ENCODE results near the gene DCAF15. TPM values are rescaled to one million over a fixed set of nuclear protein-coding genes. Genes with fewer than 3 reads are reported as not detected.
"Not testable (repeated sequence)": the region's sequence is repeated elsewhere in the genome, so short reads cannot be mapped to it uniquely, and the experiment has no call there.

DCAF15 gene, protein sequence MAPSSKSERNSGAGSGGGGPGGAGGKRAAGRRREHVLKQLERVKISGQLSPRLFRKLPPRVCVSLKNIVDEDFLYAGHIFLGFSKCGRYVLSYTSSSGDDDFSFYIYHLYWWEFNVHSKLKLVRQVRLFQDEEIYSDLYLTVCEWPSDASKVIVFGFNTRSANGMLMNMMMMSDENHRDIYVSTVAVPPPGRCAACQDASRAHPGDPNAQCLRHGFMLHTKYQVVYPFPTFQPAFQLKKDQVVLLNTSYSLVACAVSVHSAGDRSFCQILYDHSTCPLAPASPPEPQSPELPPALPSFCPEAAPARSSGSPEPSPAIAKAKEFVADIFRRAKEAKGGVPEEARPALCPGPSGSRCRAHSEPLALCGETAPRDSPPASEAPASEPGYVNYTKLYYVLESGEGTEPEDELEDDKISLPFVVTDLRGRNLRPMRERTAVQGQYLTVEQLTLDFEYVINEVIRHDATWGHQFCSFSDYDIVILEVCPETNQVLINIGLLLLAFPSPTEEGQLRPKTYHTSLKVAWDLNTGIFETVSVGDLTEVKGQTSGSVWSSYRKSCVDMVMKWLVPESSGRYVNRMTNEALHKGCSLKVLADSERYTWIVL
- total RNA-seq (2014; rRNA removed; shearing (Covaris generic); ENCODE audit: low replicate concordance), result 16.8 and 20.3 TPM in 2 replicates

- in situ Hi-C loops (cut with HindIII; ENCODE audit: low pct_unique_long_range_greater_than_20kb, low sequenced_read_pairs), result no loop called here
- DNase-seq (ENCODE audit: low read depth), result peak; percentile 99
These were observed at the start of gene DCAF15 for GRCh38 chr19:13952154-13952930. Gene DCAF15 (plus strand): TSS chr19:13952509. CDS start chr19:13952513, 4 bp downstream.

DNA sequence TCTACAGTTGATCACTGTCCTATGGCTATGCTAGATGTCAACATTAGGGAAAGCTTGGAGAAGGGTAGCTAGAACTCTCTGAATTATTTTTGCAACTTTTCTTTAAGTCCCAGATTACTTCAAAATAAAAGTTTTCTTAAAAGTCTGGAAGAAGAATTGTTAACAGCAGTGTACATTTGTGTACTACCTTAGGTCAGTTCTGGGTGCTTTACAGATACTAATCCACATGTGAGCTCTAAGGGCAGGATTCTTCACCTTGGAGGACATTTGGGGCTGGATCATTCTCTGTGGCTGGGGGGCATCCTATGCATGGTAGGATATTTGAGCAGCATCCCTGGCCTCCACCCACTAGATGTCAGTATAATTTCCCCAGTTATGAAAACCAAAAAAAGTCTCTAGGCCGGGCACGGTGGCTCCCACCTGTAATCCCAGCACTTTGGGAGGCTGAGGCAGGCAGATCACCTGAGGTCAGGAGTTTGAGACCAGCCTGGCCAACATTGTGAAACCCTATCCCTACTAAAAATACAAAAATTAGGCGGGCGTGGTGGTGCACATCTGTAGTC, 49.2 kb upstream of the DCAF15 start:
- DNase-seq (ENCODE audit: low read depth), result no peak
- in situ Hi-C loops (cut with HindIII; ENCODE audit: low pct_unique_long_range_greater_than_20kb, low sequenced_read_pairs), result loop anchor here (25.0 kb wide), 1 partner anchor 184 kb away; the partner anchor contains the start of genes C19orf67 and SAMD1

DNA sequence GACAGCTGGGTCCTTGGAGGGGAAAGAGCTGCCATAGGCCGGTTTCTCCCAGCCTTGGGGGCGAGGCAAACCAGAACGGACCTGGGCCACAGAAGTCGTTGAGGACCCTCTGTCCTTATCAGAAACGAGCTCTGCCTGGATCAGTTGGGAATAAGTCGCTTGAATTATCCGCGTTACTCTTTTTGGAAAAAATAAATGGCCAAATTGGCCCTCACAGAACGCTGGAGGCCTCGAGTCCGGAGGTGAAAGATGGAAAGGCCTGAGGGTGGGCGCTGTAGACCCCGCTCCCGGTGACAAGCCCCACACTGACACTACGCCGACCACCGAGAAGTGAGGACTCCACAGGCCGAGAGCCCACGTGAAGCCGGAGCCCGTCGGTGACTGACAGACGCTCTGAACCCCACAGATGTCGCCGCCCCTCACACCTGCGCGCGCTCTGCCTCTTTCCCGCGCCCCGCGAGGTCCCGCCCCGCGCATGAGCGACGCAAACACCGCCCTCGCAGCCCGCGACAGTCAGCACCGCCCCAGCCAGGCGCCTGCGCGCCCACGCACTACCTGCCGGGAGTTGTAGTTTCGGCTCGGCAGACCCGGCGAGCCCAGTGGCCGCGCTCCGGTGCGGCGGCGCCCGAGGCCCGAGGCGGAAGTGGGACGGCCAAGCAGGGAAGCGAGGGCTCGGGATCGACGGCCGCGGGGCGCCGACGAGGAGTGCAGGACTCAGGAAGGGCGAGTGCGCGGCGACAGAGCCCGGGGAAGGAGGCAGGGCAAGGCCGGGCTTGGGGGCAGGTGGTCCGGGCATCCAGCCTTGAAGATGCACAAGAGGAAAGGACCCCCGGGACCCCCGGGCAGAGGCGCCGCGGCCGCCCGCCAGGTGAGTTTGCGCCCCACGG, 46.4 kb upstream of the DCAF15 start, which contains the start of the genes BRME1 and CC2D1A:
TSS of gene BRME1 (minus strand) at position 484 of the 887 bp plus-strand sequence. CDS start 1,225 bp downstream, outside the sequence.
TSS of gene CC2D1A (plus strand) at position 568 of the 887 bp plus-strand sequence. CDS start at position 809, 241 bp downstream.
- peak; percentile 84 for DNase-seq (ENCODE audit: low read depth)
- in situ Hi-C loops (cut with HindIII; ENCODE audit: low pct_unique_long_range_greater_than_20kb, low sequenced_read_pairs), result loop anchor here (25.0 kb wide), 1 partner anchor 181 kb away; the partner anchor contains the start of genes C19orf67 and SAMD1

DNA sequence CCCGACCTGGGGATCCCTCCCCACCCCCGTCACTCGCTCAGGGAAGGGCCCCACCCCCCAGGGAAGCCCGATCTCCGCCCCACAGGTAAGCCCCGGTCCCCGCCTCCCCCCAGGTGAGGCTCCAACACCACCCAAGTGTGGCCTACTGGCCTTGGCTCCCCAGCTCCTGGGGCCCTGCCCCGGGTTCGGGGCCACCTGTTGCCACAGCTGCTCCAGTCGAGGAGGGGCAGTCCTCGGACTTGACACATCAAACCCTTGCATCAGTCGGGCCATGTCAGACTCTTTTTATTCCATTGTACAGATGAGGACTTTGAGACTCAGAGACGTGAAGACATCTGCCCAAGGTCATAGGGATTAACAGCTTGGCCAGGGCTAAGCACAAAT, 45.8 kb upstream of the DCAF15 start:
- DNase-seq (ENCODE audit: low read depth), result no peak
- in situ Hi-C loops (cut with HindIII; ENCODE audit: low pct_unique_long_range_greater_than_20kb, low sequenced_read_pairs), result loop anchor here (25.0 kb wide), 1 partner anchor 181 kb away; the partner anchor contains the start of genes C19orf67 and SAMD1

DNA sequence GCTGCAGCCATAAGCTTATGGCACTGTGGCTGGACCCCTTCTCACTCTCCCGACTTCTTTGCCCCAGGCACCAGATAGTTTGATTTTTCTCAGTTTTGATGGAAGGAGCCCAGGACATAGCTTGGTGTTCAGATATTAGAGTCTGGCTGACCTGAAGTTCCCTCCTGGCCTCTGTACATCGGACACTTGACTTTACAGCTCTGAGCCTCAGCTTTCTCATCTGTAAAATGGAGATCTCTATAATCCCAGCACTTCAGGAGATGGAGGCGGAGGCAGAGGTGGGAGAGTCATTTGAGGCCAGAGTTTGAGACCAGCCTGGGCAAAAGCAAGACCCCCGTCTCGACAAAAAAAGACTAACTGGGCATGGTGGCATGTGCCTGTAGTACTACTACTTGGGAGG, 45.4 kb upstream of the DCAF15 start:
- in situ Hi-C loops (cut with HindIII; ENCODE audit: low pct_unique_long_range_greater_than_20kb, low sequenced_read_pairs), result loop anchor here (25.0 kb wide), 1 partner anchor 180 kb away; the partner anchor contains the start of genes C19orf67 and SAMD1
- no peak for DNase-seq (ENCODE audit: low read depth)

DNA sequence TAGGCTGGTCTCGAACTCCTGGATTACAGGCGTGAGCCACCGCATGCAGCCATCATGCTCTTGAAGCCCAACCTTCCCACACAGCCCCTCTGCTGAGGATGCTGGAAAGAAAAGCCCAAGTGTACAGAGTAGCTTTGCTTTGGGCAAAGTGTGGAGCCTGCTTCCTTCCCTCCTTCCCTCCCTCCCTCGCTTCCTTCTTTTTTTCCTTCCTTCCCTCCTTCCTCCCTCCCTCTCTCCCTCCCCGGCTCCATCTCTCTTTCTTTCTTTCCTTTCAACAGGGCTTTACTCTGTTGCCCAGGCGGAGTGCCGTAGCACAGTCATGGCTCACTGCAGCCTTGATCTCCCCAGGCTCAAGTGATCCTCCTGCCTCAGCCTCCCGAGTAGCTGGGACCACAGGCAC, 43.6 kb upstream of the DCAF15 start:
- in situ Hi-C loops (cut with HindIII; ENCODE audit: low pct_unique_long_range_greater_than_20kb, low sequenced_read_pairs), result loop anchor here (25.0 kb wide), 1 partner anchor 179 kb away; the partner anchor contains the start of genes C19orf67 and SAMD1

DNA sequence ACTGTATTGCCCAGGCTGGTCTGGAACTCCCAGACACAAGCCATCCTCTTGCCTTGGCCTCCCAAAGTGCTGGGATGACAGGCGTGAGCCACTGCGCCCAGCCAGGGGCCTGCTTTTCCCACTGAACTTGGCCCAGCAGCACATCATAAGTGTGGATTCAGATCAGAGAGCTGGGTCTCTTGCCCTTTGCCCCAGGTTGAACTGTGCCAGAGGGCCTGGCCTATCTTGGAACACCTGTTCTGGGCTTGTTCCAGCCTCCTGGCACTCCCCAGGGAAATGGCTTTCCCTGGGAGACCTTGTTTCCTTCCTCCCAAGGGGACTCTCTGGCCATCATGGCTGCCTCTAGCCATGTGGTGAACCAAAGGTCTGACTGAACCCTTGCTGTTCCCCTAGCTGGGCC, 42.9 kb upstream of the DCAF15 start:
- in situ Hi-C loops (cut with HindIII; ENCODE audit: low pct_unique_long_range_greater_than_20kb, low sequenced_read_pairs), result loop anchor here (25.0 kb wide), 1 partner anchor 178 kb away; the partner anchor contains the start of genes C19orf67 and SAMD1
- DNase-seq (ENCODE audit: low read depth), result no peak

More for the DNA sequence above, 43.6 kb upstream of the DCAF15 start:
- no peak for DNase-seq (ENCODE audit: low read depth)

DNA sequence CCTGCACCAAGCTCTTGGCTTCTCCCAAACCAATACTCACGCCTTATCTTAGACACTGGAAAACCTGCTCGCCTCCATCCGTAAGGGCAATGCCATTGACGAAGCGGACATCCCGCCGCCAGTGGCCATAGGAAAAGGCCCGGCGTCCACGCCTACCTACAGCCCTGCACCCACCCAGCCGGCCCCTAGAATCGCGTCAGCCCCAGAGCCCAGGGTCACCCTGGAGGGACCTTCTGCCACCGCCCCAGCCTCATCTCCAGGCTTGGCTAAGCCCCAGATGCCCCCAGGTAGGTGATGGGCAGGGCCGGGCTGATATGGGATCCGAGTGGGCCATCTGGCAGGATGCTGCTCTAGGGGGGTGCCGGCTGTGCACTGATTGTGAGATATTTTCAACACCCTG, 39.0 kb upstream of the DCAF15 start:
- in situ Hi-C loops (cut with HindIII; ENCODE audit: low pct_unique_long_range_greater_than_20kb, low sequenced_read_pairs), result loop anchor here (25.0 kb wide), 1 partner anchor 174 kb away; the partner anchor contains the start of genes C19orf67 and SAMD1
- DNase-seq (ENCODE audit: low read depth), result no peak

DNA sequence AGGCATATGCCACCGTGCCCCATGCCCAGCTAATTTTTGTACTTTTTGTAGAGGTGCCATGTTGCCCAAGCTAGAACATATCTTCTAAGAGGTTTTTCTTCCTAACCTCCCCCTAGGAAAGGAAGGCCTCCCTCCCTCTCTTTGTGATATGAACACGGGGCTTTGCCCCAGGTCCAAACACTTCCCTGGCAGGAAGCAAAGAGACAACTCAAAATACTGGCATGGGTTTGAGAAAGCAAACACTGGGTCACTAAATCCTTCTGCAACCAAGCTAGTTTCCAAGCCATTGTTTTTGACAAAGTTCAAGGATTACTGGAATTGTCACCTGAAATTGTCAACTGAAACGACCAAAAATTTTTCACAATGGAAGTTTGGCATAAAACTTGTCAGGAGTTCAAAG, 37.5 kb upstream of the DCAF15 start:
- in situ Hi-C loops (cut with HindIII; ENCODE audit: low pct_unique_long_range_greater_than_20kb, low sequenced_read_pairs), result loop anchor here (25.0 kb wide), 1 partner anchor 173 kb away; the partner anchor contains the start of genes C19orf67 and SAMD1

DNA sequence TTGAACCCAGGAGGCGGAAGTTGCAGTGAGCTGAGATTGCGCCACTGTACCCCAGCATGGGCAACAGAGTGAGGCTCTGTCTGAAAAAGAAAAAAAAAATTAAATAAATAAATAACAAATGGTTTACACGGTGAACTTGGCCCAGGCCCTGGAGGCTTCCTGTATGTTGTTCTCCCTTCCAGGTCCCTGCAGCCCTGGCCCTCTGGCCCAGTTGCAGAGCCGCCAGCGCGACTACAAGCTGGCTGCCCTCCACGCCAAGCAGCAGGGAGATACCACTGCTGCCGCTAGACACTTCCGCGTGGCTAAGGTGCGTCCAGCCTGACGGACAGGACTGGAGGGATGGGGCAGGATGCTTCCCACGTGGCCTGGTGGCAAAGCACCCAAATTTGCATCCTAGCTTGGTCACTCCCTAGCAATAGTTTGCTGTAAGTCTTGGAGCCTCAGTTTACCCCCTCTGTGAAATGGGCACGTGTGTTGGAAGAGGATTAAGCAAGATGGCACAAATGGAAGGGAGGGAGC, 34.4 kb upstream of the DCAF15 start:
- in situ Hi-C loops (cut with HindIII; ENCODE audit: low pct_unique_long_range_greater_than_20kb, low sequenced_read_pairs), result loop anchor here (25.0 kb wide), 1 partner anchor 169 kb away; the partner anchor contains the start of genes C19orf67 and SAMD1
- DNase-seq (ENCODE audit: low read depth), result no peak

More for the DNA sequence above, 37.5 kb upstream of the DCAF15 start:
- no peak for DNase-seq (ENCODE audit: low read depth)

DNA sequence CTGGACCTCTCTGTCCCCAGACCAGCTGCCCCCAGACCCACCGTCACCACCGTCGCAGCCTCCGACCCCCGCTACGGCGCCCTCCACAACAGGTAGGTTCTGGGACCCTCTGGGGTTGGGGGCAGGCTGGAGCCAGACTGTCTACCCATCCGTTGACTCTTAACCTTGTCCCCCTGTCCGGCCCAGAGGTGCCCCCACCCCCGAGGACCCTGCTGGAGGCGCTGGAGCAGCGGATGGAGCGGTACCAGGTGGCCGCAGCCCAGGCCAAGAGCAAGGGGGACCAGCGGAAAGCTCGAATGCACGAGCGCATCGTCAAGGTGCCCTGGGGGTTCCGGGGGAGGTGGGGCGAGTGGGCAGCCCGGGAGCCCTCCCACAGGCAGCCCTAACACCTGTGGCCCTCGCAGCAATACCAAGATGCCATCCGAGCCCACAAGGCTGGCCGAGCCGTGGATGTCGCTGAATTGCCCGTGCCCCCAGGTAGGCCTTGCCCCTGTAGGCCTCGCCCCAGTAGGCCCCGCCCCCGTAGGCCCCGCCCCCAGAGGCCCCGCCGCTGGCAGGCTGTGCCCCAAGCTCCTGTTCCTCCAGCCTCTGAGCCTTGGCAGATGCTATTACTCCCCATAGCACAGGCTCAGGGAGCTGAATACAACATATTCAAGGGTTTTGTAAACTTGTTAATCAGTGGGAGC, 33.4 kb upstream of the DCAF15 start:
- in situ Hi-C loops (cut with HindIII; ENCODE audit: low pct_unique_long_range_greater_than_20kb, low sequenced_read_pairs), result loop anchor here (25.0 kb wide), 1 partner anchor 168 kb away; the partner anchor contains the start of genes C19orf67 and SAMD1
- no peak for DNase-seq (ENCODE audit: low read depth)

GRCh38 chr19:13920524-13920923, 31.8 kb upstream of the DCAF15 start:
- in situ Hi-C loops (cut with HindIII; ENCODE audit: low pct_unique_long_range_greater_than_20kb, low sequenced_read_pairs), result loop anchor here (25.0 kb wide), 1 partner anchor 167 kb away; the partner anchor contains the start of genes C19orf67 and SAMD1

GRCh38 chr19:13920940-13921747, 31.2 kb upstream of the DCAF15 start:
- DNase-seq (ENCODE audit: low read depth), result peak; percentile 71
- in situ Hi-C loops (cut with HindIII; ENCODE audit: low pct_unique_long_range_greater_than_20kb, low sequenced_read_pairs), result loop anchor here (25.0 kb wide), 1 partner anchor 166 kb away; the partner anchor contains the start of genes C19orf67 and SAMD1

More at GRCh38 chr19:13920524-13920923, 31.8 kb upstream of the DCAF15 start:
- DNase-seq (ENCODE audit: low read depth), result no peak

DNA sequence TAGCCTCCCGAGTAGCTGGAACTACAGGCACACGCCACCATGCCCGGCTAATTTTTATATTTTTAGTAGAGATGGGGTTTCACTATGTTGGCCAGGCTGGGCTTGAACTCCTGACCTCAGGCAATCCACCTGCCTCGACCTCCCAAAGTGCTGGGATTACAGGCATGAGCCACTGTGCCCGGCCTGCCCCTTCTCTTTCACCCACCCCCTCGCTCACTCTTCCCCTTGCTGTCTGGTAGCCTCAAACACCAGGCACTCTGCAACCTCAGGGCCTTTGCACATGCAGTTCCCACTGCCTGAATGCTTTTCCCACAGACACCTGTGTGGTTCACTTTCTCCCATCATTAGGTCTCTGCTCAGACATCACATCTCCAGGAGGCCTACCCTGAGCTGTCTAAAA, 30.2 kb upstream of the DCAF15 start:
- not testable (repeated sequence) for DNase-seq (ENCODE audit: low read depth)
- in situ Hi-C loops (cut with HindIII; ENCODE audit: low pct_unique_long_range_greater_than_20kb, low sequenced_read_pairs), result loop anchor here (25.0 kb wide), 1 partner anchor 165 kb away; the partner anchor contains the start of genes C19orf67 and SAMD1

Data from Caki2 (cell line).